Colonic mucosa (tissue), 4 donors: Measurements from ENCODE around the gene MED26. TPM values are rescaled to one million over a fixed set of nuclear protein-coding genes. Genes with fewer than 3 reads are reported as not detected.

Experiments
- DNase-seq: peaks from one replicate; pipeline ENCODE4 v3.0.0-alpha.2; 2020
- H3K27ac ChIP-seq: fragments of 200-600 bp; one replicate; pipeline ENCODE4 v1.8.0; 2021
- H3K27me3 ChIP-seq: fragments of 200-600 bp; one replicate; pipeline ENCODE4 v1.8.0; 2021
- H3K36me3 ChIP-seq: fragments of 200-600 bp; one replicate; pipeline ENCODE4 v1.8.0; 2021
- H3K4me1 ChIP-seq: fragments of 200-600 bp; one replicate; pipeline ENCODE4 v1.8.0; 2021; ENCODE audit warnings: mild to moderate bottlenecking
- H3K4me3 ChIP-seq: fragments of 200-600 bp; one replicate; pipeline ENCODE4 v1.8.0; 2021
- H3K9ac ChIP-seq, 2 donors: one replicate each; pipeline ENCODE4 v1.7.0; 2013; ENCODE audit warnings: control low read depth in 2 of 2, low read depth in 2 of 2, low read length in 2 of 2
- H3K9me3 ChIP-seq: fragments of 200-600 bp; one replicate; pipeline ENCODE4 v1.8.0; 2021
- intact Hi-C: fragments of 100-400 bp; cut with DNase I; formaldehyde crosslinking; loops from one replicate; pipeline ENCODE4 v1.14.1; 2022
- total RNA-seq, 2 donors: library from RNA; stranded (reverse); fragmentation: NEBNext Ultra II Directional in 1 of 2; extraction: Animal tissue kit (Norgen Biotek cat#: 25700) in 1 of 2; gene quantifications; one replicate each; pipeline ENCODE4 v1.2.1, GENCODE V29; 2021
- TF ChIP-seq, protein P1 (sequence below): fragments of 200-600 bp; IDR thresholded peaks from one replicate; pipeline ENCODE4 v1.8.0; 2022; ENCODE audit warnings: antibody characterized with exemption, mild to moderate bottlenecking
- donor health status: healthy.
- donor health status: DM: no; HTN: no; CAD: no.
- donor health status: DM: no; HTN: no; CAD: no.

MED26 gene
- total RNA-seq, 2 donors from 2014 or later = 10.0 to 11.9 TPM

- Histone ChIP-seq H3K9ac (no peak overlapping the region), H3K4me1 (peaks cover 3% of the 10 kb centered on the region), H3K36me3 (no peaks in the 10 kb centered on the region), H3K4me3 (no peak overlapping the region), H3K27ac (no peak overlapping the region), H3K9me3 (no peaks in the 10 kb centered on the region), H3K27me3 (no peaks in the 10 kb centered on the region)
- TF ChIP-seq, protein P1, sequence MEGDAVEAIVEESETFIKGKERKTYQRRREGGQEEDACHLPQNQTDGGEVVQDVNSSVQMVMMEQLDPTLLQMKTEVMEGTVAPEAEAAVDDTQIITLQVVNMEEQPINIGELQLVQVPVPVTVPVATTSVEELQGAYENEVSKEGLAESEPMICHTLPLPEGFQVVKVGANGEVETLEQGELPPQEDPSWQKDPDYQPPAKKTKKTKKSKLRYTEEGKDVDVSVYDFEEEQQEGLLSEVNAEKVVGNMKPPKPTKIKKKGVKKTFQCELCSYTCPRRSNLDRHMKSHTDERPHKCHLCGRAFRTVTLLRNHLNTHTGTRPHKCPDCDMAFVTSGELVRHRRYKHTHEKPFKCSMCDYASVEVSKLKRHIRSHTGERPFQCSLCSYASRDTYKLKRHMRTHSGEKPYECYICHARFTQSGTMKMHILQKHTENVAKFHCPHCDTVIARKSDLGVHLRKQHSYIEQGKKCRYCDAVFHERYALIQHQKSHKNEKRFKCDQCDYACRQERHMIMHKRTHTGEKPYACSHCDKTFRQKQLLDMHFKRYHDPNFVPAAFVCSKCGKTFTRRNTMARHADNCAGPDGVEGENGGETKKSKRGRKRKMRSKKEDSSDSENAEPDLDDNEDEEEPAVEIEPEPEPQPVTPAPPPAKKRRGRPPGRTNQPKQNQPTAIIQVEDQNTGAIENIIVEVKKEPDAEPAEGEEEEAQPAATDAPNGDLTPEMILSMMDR = no peak
- intact Hi-C loops = no loop called here
- no peak for DNase-seq
Measured at GRCh38 chr19:16605553-16605994, 22.4 kb downstream of the MED26 start.

GRCh38 chr19:16605115-16605514 lies 22.9 kb downstream of the MED26 start:
- DNase-seq = no peak
- Histone ChIP-seq H3K27ac (no peak overlapping the region), H3K9me3 (no peaks in the 10 kb centered on the region), H3K9ac (no peak overlapping the region), H3K4me3 (no peak overlapping the region), H3K27me3 (no peaks in the 10 kb centered on the region), H3K36me3 (no peaks in the 10 kb centered on the region), H3K4me1 (peaks cover 3% of the 10 kb centered on the region)
- intact Hi-C loops = no loop called here
- TF ChIP-seq, protein P1 = no peak

- Histone ChIP-seq H3K27me3 (no peaks in the 10 kb centered on the region), H3K36me3 (no peaks in the 10 kb centered on the region), H3K4me3 (no peak overlapping the region), H3K4me1 (no peaks in the 10 kb centered on the region), H3K9ac (no peak overlapping the region), H3K27ac (no peak overlapping the region), H3K9me3 (no peaks in the 10 kb centered on the region)
- DNase-seq = no peak
- intact Hi-C loops = no loop called here
- TF ChIP-seq, protein P1 = no peak
Measured at GRCh38 chr19:16604615-16605014, 23.4 kb downstream of the MED26 start.

DNA sequence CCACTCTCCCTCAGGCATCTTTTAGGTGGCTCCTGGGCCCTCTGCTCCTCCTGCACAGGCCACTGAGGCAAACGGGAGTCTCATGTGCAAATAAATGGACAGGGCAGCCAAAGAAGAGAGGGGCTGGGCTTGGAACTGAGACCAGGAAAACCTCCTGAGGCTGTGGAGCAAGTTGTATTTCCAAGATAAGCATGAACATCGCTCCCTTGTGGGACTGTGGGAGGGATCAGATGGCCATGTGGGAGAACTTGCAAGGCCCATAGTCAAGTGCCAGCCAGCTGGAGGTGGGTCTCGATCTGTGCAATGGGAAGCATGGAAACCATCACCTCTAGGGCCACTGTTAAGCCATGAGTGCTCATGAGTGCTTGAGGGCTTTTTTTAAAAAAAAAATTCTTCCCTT lies 24.9 kb downstream of the MED26 start:
- H3K27ac ChIP-seq = no peak overlapping the region
- no peaks in the 10 kb centered on the region for H3K27me3 ChIP-seq
- no peak overlapping the region for H3K4me3 ChIP-seq
- TF ChIP-seq, protein P1 = no peak
- no peak for DNase-seq
- no peaks in the 10 kb centered on the region for H3K9me3 ChIP-seq
- H3K4me1 ChIP-seq = no peaks in the 10 kb centered on the region
- no peak overlapping the region for H3K9ac ChIP-seq
- no peaks in the 10 kb centered on the region for H3K36me3 ChIP-seq
- intact Hi-C loops = no loop called here

GRCh38 chr19:16601378-16602052 lies 26.5 kb downstream of the MED26 start:
- Histone ChIP-seq H3K4me3 (no peak overlapping the region), H3K27me3 (no peaks in the 10 kb centered on the region), H3K27ac (no peak overlapping the region), H3K4me1 (no peaks in the 10 kb centered on the region), H3K36me3 (no peaks in the 10 kb centered on the region), H3K9ac (no peak overlapping the region), H3K9me3 (no peaks in the 10 kb centered on the region)
- TF ChIP-seq, protein P1 = no peak
- DNase-seq = no peak
- intact Hi-C loops = no loop called here
